ENCODE measurements around the gene FADS1.

DNA sequence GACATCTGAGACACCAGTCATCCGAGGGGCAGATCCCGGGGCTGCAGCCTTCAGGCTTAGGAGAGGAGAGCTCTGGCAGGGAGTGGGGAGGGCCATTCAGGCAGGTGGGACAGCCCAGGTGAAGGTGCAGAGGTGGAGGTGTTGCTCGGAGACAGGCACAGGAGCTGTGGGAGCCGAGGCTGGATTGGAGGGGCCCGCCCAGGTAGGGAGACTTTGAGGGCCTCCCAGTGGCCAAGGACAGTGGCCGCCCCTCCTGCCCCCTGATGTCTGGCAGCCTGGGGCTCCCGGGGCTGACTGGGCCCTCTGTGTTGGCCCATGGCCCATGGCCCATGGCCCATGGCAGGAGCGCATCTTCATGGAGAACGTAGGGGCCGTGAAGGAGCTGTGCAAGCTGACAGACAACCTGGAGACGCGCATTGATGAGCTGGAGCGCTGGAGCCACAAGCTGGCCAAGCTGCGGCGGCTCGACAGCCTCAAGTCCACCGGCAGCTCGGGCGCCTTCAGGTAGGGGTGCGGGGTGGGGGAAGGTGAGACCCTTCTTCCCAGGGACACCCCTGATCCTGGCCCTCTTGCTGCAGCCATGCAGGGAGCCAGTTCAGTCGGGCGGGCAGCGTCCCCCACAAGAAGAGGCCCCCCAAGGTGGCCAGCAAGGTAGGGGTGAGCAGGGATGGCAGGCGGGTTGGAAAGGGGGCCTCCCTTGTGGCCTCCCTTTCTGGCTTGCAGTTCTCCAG, 37.7 kb downstream of the FADS1 start:
- TF ChIP-seq, protein P1, sequence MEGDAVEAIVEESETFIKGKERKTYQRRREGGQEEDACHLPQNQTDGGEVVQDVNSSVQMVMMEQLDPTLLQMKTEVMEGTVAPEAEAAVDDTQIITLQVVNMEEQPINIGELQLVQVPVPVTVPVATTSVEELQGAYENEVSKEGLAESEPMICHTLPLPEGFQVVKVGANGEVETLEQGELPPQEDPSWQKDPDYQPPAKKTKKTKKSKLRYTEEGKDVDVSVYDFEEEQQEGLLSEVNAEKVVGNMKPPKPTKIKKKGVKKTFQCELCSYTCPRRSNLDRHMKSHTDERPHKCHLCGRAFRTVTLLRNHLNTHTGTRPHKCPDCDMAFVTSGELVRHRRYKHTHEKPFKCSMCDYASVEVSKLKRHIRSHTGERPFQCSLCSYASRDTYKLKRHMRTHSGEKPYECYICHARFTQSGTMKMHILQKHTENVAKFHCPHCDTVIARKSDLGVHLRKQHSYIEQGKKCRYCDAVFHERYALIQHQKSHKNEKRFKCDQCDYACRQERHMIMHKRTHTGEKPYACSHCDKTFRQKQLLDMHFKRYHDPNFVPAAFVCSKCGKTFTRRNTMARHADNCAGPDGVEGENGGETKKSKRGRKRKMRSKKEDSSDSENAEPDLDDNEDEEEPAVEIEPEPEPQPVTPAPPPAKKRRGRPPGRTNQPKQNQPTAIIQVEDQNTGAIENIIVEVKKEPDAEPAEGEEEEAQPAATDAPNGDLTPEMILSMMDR (IDR thresholded peaks at IDR 0.05), result no peak
- TF ChIP-seq POLR2A (IDR thresholded peaks at IDR 0.05) (no peak), POLR2AphosphoS5 (IDR thresholded peaks at IDR 0.05) (no peak)
